ENCODE measurements around the gene GATB.

DNA sequence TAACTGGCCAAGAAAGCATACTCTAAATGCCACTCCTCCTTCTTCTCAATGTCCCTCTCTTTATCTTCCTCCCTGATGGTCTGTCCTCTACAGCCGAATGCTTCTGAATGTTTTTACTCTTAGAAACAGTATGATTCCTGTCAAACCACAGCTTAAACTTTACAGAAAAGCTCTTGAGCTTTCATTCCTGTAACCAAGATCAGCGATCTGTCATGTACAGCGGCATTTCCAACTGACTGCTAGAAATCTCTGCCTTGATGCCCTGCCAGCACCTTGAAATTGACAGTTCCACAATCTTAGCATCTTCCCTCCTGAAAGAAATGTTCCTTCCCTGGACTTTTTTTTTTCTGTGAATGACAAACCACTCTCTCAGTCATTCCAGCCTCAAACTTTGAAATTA is 11.5 kb upstream of the GATB start:
- TF ChIP-seq, protein P1, sequence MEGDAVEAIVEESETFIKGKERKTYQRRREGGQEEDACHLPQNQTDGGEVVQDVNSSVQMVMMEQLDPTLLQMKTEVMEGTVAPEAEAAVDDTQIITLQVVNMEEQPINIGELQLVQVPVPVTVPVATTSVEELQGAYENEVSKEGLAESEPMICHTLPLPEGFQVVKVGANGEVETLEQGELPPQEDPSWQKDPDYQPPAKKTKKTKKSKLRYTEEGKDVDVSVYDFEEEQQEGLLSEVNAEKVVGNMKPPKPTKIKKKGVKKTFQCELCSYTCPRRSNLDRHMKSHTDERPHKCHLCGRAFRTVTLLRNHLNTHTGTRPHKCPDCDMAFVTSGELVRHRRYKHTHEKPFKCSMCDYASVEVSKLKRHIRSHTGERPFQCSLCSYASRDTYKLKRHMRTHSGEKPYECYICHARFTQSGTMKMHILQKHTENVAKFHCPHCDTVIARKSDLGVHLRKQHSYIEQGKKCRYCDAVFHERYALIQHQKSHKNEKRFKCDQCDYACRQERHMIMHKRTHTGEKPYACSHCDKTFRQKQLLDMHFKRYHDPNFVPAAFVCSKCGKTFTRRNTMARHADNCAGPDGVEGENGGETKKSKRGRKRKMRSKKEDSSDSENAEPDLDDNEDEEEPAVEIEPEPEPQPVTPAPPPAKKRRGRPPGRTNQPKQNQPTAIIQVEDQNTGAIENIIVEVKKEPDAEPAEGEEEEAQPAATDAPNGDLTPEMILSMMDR (IDR thresholded peaks at IDR 0.05): no peak
- no peak for TF ChIP-seq POLR2A (IDR thresholded peaks at IDR 0.05)

Data from Peyer's patch (tissue), 4 donors.